GM19035 (cell line): ENCODE data around the gene GSE1.

Experiments used
- ATAC-seq: cut with Tn5 transposase; IDR thresholded peaks from one replicate; pipeline ENCODE4 v1.9.1; 2021; ENCODE audit not compliant: unreplicated experiment

The GSE1 gene

DNA sequence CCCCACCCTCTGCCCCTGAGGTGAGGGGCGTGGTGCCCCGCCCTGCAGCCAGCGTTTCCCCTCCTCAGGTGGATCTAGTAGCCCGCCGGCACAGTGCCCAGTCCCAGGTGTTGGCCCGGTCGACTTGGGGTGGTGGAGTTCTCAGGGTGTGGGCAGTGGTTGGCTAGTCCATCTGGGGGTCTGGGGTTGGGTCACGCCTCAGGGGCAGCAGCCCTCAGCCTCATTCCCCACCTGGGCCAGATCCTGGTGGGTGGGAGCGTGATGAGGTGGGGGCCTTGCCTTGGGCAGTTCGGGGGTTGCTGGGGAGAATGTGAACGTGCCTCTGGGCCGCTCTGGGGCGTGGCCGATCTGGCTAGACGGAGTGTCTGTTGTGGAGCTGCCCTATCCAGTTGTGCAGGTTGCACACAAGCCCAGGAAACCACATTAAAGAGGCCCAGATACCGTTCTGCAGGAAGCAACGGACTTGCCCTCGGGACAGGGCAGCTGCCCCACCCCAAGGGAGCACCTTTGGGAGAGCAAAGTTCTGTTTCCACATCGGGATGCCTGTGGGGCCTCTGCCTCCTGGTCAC lies 32.0 kb downstream of the GSE1 start:
- ATAC-seq: no peak

GRCh38 chr16:85646358-85646907 lies 33.3 kb downstream of the GSE1 start:
- no peak for ATAC-seq

GRCh38 chr16:85646976-85647375 lies 33.9 kb downstream of the GSE1 start:
- ATAC-seq: no peak

GRCh38 chr16:85648070-85648714 lies 35.1 kb downstream of the GSE1 start:
- no peak for ATAC-seq

GRCh38 chr16:85648805-85649204 lies 35.7 kb downstream of the GSE1 start:
- no peak for ATAC-seq

- ATAC-seq: no peak
Observed at GRCh38 chr16:85649411-85650134, 36.5 kb downstream of the GSE1 start.

DNA sequence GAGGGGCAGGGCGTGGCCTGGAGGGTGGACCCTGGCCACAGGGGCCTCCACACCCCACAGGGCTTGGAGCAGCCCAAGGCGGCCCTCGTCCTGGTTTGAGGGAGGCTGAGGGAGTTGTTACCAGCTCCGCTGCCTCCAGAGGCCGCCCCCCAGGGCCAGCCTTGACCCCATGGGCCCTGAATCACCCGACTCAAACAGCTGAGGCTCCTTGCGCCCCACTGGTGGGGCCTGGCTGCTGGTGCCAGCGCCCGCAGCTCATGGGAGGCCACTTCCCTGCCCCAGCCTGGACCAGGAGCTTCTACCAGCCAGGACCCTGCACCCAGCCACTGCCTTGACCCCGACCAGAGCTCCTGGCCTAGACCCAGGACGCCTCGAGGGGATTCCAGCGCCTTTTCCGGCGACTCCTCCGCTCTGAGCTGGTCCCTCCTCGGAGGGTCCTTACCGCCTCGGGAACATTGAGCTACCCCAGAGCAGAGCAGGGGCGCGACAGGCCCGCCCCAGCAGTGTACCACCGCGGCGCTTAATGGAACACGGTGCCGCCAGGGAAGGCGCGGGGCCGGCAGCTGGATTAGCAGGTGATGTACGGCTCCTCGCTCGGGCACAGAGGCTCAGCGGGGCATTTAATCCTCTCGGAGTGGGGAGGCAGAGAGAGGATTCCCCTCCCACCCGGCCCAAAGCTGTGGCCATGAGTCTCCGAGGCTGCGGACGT lies 37.2 kb downstream of the GSE1 start:
- no peak for ATAC-seq

GRCh38 chr16:85650844-85651628 lies 37.9 kb downstream of the GSE1 start:
- ATAC-seq: no peak

DNA sequence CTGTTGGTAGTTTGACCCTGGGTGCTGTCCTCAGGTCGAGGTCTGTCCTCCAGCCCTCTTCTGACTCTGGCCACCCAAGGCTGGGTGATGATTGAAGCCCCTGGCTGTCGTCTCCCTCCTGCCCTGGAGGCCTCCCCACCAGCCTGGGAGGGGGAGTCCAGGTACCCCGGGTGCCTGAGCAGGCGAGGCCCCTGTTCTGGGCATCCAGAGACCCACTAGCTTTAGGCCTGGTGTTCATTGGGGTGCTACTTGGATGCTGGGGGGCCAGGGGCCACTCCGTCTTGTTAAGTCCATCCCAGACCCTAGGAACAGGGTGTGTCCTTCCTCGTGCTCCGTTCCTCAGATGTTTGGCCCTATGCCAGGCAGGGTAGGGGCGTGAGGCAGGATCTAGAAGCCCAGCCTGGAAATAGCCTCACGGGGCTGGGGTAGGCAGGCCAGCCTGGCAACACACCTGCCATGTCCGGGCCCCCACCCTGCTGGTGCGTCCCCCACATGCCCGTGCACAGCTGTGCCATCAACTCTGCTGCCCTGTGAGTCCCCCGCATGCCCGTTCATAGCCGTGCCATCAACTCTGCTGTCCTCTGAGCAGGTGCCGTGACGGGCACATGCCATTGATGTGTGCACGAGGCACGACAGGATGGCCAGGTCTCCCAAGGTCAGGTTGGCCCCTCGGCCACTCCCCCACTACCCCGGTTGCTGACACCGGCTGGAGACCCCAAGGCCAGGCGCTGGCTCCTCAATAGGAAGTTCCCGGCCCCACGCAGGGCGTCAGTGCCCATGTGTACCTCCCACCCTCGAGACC lies 38.7 kb downstream of the GSE1 start:
- no peak for ATAC-seq

DNA sequence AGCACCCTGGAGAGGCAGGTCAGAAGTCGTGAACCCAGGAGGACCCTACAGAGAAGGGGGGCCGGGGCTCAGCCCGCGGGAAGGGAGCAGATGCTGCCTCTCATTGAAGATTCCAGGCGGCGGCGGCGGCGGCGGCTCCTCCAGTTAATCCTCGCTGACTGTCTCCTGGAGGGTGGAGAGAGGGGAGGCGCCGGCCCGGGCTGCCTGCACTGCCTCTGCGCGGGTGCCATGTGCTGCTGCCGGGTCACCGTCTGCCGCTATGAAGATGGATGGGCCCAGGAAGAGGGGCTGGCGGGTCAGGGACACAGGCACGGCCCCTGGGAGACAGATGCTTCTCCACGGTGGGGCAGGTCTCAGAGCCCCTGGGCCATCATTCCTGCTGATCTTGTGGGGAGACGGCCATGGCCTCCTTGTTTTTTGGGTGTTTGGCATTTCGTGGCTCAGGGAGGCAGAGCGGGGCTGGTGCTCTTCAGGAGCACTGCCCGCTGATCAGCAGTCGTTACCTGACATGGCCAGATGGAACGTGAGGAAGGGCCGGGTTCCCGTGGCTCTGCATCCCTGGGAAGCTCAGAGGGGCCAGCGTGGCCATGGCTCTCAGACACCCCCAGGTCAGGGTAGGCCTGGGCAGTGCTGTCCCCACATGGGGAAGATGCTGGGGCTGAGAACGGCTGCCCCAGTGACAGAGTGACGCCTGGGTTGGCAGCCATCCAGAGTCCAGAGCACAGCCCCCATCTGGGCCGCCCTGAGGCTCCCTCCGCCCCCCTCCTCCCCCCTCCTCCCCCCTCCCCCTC lies 39.5 kb downstream of the GSE1 start:
- ATAC-seq: no peak

- no peak for ATAC-seq
Observed at GRCh38 chr16:85653290-85653891, 40.3 kb downstream of the GSE1 start.

DNA sequence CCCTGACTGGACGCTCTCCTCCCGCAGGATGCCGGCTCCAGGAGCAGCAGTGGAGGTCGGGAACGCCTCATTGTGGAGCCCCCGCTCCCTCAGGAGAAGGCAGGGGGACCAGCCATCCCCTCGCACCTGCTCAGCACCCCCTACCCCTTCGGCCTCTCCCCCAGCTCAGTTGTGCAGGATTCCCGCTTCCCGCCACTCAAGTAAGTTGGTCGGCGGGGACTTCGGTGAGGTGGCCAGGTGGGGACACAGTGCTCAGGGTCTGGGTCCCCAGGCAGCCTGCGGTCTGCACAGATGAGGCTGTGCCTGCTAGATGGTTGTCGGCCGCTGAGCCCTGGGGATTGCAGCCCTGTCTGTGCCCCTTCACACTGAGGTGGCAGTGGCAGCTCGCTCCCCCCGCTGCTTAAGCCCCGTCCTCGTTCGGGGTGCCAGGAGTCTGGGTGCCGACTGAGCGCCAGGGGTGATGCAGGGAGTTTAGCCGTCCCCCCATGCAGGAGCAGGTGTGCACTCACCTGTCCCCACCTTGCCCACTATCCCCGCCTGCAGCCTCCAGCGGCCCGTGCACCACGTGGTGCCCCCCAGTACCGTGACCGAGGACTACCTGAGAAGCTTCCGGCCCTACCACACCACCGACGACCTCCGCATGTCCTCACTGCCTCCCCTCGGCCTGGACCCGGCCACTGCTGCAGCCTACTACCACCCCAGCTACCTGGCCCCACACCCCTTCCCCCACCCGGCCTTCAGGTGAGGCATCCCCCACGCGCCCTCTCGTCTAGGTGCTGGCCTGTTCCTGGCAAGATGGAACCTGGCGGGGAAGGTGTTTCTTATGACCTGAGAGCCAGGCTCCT lies 41.4 kb downstream of the GSE1 start:
- ATAC-seq: no peak

- ATAC-seq: no peak
Observed at GRCh38 chr16:85655216-85656129, 42.4 kb downstream of the GSE1 start.

DNA sequence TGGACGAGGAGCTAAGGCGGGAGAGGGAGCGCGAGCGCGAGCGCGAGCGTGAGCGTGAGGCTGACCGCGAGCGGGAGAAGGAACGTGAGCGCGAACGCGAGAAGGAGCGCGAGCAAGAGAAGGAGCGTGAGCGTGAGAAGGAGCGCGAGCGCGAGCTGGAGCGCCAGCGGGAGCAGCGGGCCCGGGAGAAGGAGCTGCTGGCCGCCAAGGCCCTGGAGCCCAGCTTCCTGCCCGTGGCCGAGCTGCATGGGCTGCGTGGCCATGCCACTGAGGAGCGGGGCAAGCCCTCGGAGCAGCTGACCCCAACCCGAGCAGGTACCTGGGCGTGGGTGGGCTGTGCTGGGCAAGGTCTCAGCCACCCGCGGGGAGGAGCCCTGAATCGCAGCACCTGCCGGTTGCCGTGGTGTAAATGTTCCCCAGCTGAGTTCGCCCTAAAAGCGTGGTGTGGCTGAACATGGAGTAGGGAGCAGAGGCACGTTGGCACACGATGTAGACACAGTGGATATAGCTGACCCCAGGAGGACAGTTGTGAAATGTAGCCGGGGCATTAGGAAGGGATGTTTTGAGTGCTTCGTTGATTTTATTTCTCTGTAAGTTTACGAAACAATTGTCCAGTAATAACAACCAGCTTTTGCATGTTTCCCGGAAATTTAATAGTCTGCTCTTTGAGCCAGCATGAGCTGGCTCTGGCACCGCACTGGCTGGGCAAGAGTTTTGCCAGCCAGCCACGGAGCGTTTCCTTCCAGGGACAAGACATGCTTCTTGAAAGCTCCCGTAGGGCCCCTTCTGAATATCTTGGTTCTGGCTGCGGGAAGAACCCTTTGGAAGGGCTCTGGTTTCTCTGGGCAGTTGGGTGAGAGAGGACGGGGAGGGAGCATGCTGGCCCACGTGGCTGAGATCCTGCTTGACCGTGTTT lies 43.5 kb downstream of the GSE1 start:
- ATAC-seq: no peak

DNA sequence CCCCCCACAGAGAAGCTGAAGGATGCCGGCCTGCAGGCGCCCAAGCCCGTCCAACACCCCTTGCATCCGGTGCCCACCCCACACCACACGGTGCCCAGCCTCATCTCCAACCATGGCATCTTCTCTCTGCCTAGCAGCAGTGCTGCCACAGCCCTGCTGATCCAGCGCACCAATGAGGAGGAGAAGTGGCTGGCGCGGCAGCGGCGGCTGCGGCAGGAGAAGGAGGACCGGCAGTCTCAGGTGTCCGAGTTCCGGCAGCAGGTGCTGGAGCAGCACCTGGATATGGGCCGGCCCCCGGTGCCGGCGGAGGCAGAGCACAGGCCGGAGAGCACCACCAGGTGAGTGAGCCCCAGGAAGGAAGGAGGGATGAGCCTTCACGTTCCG lies 44.1 kb downstream of the GSE1 start:
- ATAC-seq: no peak

DNA sequence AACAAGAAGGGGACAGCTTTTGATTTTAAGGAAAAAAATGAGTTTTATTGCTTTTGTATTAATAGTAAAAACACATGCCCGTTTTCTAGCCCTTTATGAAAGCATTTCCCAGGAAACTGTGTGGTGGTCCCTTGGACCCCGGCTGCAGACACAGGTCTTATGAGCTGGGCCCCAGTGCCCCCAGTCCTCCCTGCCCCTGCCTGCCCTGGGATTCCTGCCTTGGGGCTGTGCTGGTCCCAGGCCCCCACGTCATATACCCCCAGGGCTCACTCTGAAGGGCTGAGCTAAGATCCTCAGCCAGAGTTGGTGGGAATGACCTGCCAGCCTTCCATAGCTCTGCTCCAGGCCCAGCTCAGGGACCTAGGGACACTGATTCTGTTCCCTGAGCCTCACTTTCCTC lies 44.9 kb downstream of the GSE1 start:
- no peak for ATAC-seq
